Spleen (tissue), 11 donors: ENCODE results near the gene ABCB8. TPM values are rescaled to one million over a fixed set of nuclear protein-coding genes. Genes with fewer than 3 reads are reported as not detected.

Experiments used
- DNase-seq: peaks from one replicate; pipeline ENCODE4 v3.0.0-alpha.2; 2020
- H3K27ac ChIP-seq, 8 donors: fragments of 200-600 bp; sonication (generic) in 7 of 8; 1 replicate in 4 of 8; 2 replicates in 4 of 8; pipeline versions ENCODE4 v1.5.0 to v1.8.0; 2016 to 2021; ENCODE audit warnings: inconsistent platforms in 4 of 8, mild to moderate bottlenecking in 4 of 8, moderate library complexity in 1 of 8
- H3K27me3 ChIP-seq, 7 donors: fragments of 200-600 bp; sonication (generic) in 6 of 7; replicated peaks in 1 of 7; 1 replicate in 4 of 7; 2 replicates in 3 of 7; pipeline versions ENCODE4 v1.5.0 to v1.8.0; 2016 to 2021; ENCODE audit warnings: inconsistent platforms in 3 of 7, mild to moderate bottlenecking in 1 of 7
- H3K36me3 ChIP-seq, 6 donors: fragments of 200-600 bp; sonication (generic) in 5 of 6; 1 replicate in 4 of 6; 2 replicates in 2 of 6; pipeline versions ENCODE4 v1.5.0 to v1.8.0; 2016 to 2021; ENCODE audit warnings: inconsistent platforms in 2 of 6
- H3K4me1 ChIP-seq, 6 donors: fragments of 200-600 bp; sonication (generic) in 5 of 6; 1 replicate in 3 of 6; 2 replicates in 3 of 6; pipeline versions ENCODE4 v1.5.0 to v1.8.0; 2016 to 2021; ENCODE audit warnings: inconsistent platforms in 3 of 6
- H3K4me3 ChIP-seq, 8 donors: fragments of 200-600 bp; sonication (generic) in 7 of 8; 1 replicate in 4 of 8; 2 replicates in 4 of 8; pipeline versions ENCODE4 v1.5.0 to v1.8.0; 2016 to 2021; ENCODE audit warnings: inconsistent platforms in 4 of 8, mild to moderate bottlenecking in 4 of 8, moderate library complexity in 2 of 8
- H3K9me3 ChIP-seq, 8 donors: fragments of 200-600 bp; sonication (generic) in 7 of 8; 1 replicate in 4 of 8; 2 replicates in 4 of 8; pipeline versions ENCODE4 v1.5.0 to v1.8.0; 2016 to 2021; ENCODE audit warnings: inconsistent platforms in 4 of 8
- POLR2A ChIP-seq, 3 donors: fragments of 450-650 bp; IDR thresholded peaks; one replicate each; pipeline ENCODE4 v1.5.1; 2017; ENCODE audit warnings: antibody characterized with exemption in 3 of 3, mild to moderate bottlenecking in 1 of 3
- POLR2AphosphoS5 ChIP-seq, 3 donors: sonication (generic); formaldehyde crosslinking; IDR thresholded peaks; one replicate each; pipeline ENCODE4 v1.5.1; 2017; ENCODE audit warnings: antibody characterized with exemption in 3 of 3
- WGBS, 5 donors: extraction: QIAGEN DNeasy Blood & Tissue Kit in 3 of 5; methylation state at CpG; one replicate each; pipeline versions ENCODE4 v1.1.5 to v1.1.7; 2013 to 2018; 5-methylcytosine and 5-hydroxymethylcytosine counted together
- intact Hi-C: fragments of 100-400 bp; cut with DNase I; formaldehyde crosslinking; loops from one replicate; pipeline ENCODE4 v1.15.0; 2023; ENCODE audit warnings: low total_unique reads
- polyA plus RNA-seq, 3 donors: library from polyadenylated mRNA; stranded (reverse); fragments of 200-250 nt; gene quantifications; one replicate each; pipeline ENCODE4 v1.2.1, GENCODE V29; 2013
- total RNA-seq, 7 donors: library from RNA; depleted of rRNA in 3 of 7; stranded (reverse); fragments of >200 nt in 3 of 7; fragmentation: NEBNext Ultra II Directional in 4 of 7; extraction: Animal tissue kit (Norgen Biotek cat#: 25700) in 4 of 7; gene quantifications; one replicate each; pipeline versions ENCODE4 v1.1.0 to v1.2.1, GENCODE V29; 2016 to 2021
- TF ChIP-seq, protein P1 (sequence below), 11 experiments: fragments of 200-600 bp in 7 of 11; fragments of 450-650 bp in 4 of 11; sonication (generic) in 4 of 11; IDR thresholded peaks in 8 of 11; conservative IDR thresholded peaks in 3 of 11; 1 replicate in 7 of 11; 2 replicates in 4 of 11; pipeline versions ENCODE4 v1.4.0 to v1.8.0; 2016 to 2021; ENCODE audit warnings: antibody characterized with exemption in 11 of 11, inconsistent platforms in 4 of 11, mild to moderate bottlenecking in 1 of 11
- donor health status: healthy with polysubstance abuse.
- donor health status: DM: no; HTN: no; CAD: no; lungs with moderate emphysema.
- donor health status: DM: no; HTN: no; CAD: no.
- donor health status: Bipolar disorder and iron deficiency.
- donor health status: healthy.
- donor health status: DM: no; HTN: no; CAD: no.
- donor health status: DM: yes; HTN: yes; CAD: no.

ABCB8 gene
- total and polyA plus RNA-seq, 10 donors, result 12.9 to 42.6 (median 26.4) TPM

DNA sequence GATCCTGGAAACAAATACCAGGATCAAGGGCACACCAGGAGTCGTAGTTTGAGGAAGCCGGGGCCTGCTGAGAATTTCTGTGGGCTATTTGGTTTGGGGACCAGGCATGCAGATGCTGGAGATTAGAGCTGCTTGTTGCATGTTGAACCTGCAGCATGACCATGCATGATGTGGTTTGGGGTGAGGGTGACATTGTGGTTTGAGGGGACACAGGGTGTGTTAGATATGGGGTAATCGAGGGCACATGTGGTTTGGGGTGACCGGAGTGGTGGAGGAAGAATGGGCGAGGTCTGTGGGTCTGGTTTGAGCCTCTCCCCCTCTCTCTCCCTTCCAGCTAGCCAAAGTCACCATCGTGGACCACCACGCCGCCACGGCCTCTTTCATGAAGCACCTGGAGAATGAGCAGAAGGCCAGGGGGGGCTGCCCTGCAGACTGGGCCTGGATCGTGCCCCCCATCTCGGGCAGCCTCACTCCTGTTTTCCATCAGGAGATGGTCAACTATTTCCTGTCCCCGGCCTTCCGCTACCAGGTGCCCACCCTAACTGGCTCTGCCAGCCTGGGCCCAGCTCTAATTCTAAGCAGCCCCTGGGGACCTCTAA is 27.3 kb upstream of the ABCB8 start:
- no peak for DNase-seq
- H3K9me3 ChIP-seq, result no peaks in the 10 kb centered on the region
- H3K4me3 ChIP-seq, result no peak overlapping the region
- H3K27ac ChIP-seq, result peak overlapping the region in 2 of 8 donors; percentile 6 to 15
- peaks cover 0 to 31% (median 0%) of the 10 kb centered on the region in 7 donors for H3K27me3 ChIP-seq
- peaks cover 0 to 80% (median 10%) of the 10 kb centered on the region in 6 donors for H3K36me3 ChIP-seq
- H3K4me1 ChIP-seq, result peaks cover 5 to 68% (median 42%) of the 10 kb centered on the region in 6 donors
- TF ChIP-seq, protein P1, sequence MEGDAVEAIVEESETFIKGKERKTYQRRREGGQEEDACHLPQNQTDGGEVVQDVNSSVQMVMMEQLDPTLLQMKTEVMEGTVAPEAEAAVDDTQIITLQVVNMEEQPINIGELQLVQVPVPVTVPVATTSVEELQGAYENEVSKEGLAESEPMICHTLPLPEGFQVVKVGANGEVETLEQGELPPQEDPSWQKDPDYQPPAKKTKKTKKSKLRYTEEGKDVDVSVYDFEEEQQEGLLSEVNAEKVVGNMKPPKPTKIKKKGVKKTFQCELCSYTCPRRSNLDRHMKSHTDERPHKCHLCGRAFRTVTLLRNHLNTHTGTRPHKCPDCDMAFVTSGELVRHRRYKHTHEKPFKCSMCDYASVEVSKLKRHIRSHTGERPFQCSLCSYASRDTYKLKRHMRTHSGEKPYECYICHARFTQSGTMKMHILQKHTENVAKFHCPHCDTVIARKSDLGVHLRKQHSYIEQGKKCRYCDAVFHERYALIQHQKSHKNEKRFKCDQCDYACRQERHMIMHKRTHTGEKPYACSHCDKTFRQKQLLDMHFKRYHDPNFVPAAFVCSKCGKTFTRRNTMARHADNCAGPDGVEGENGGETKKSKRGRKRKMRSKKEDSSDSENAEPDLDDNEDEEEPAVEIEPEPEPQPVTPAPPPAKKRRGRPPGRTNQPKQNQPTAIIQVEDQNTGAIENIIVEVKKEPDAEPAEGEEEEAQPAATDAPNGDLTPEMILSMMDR (IDR thresholded peaks at IDR 0.05 in 8 of 11, conservative IDR thresholded peaks at IDR 0.05 in 3 of 11), result no peak
- TF ChIP-seq POLR2AphosphoS5 (IDR thresholded peaks at IDR 0.05) (no peak), POLR2A (IDR thresholded peaks at IDR 0.05) (no peak)
- intact Hi-C loops, result no loop called here
- WGBS, 5 donors, result 63 to 74% (median 73%) methylated on average over 12 to 13 of the region's 13 CpGs

DNA sequence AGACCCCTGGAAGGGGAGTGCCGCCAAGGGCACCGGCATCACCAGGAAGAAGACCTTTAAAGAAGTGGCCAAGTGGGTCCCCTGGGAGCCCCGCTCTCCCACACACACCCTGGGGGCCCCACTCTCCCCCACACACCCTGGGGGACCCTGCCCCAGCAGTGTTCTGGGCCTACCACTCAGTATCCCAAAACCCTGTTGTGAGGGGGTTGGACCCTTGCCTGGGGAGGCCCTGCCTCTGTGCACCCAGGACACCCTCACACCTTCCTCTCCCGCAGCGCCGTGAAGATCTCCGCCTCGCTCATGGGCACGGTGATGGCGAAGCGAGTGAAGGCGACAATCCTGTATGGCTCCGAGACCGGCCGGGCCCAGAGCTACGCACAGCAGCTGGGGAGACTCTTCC is 26.7 kb upstream of the ABCB8 start:
- Histone ChIP-seq H3K27me3 (peaks cover 0 to 26% (median 0%) of the 10 kb centered on the region in 7 donors), H3K27ac (peak overlapping the region in 2 of 8 donors; percentile 6 to 15), H3K4me1 (peaks cover 11 to 70% (median 43%) of the 10 kb centered on the region in 6 donors), H3K4me3 (no peak overlapping the region), H3K36me3 (peaks cover 0 to 77% (median 10%) of the 10 kb centered on the region in 6 donors), H3K9me3 (no peaks in the 10 kb centered on the region)
- DNase-seq, result no peak
- TF ChIP-seq POLR2A (IDR thresholded peaks at IDR 0.05), result no peak
- peak in 2 of 3 donors; percentile 32 to 58 for TF ChIP-seq POLR2AphosphoS5 (IDR thresholded peaks at IDR 0.05)
- intact Hi-C loops, result no loop called here
- WGBS, 5 donors, result 89 to 97% (median 94%) methylated on average over 16 of the region's 16 CpGs

- 79 to 92% (median 87%) methylated on average over 12 of the region's 12 CpGs for WGBS, 5 donors
- Histone ChIP-seq H3K9me3 (no peaks in the 10 kb centered on the region), H3K4me1 (peaks cover 25 to 70% (median 46%) of the 10 kb centered on the region in 6 donors), H3K27me3 (peaks cover 0 to 10% (median 0%) of the 10 kb centered on the region in 7 donors), H3K27ac (no peak overlapping the region), H3K36me3 (peaks cover 0 to 59% (median 9%) of the 10 kb centered on the region in 6 donors), H3K4me3 (no peak overlapping the region)
- intact Hi-C loops, result no loop called here
- TF ChIP-seq, protein P1 (IDR thresholded peaks at IDR 0.05 in 8 of 11, conservative IDR thresholded peaks at IDR 0.05 in 3 of 11), result no peak
- no peak for TF ChIP-seq POLR2A (IDR thresholded peaks at IDR 0.05)
- TF ChIP-seq POLR2AphosphoS5 (IDR thresholded peaks at IDR 0.05), result peak in 1 of 3 donors; percentile 22
- DNase-seq, result no peak
These were observed 24.7 kb upstream of the ABCB8 start for GRCh38 chr7:151003572-151003971.

DNA sequence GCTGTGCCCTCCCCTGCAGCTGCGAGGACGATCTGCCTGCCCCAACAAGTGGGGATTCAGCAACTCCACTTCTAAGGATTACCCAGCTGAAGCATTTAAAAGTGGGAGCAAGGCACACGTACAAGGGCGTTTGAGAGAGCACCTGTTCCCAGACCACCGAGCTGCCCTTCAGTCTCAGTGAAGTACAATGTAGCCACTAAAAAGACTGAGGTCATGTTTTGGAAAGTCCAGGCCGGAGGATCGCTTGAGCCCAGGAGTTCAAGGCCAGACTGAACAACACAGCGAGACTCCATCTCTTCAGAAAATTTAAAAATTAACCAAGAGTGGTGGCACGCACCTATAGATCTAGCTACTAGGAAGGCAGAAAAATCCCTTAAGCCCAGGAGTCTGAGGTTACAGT is 22.7 kb upstream of the ABCB8 start:
- peak overlapping the region in 3 of 8 donors; percentile 0 to 77 (median 32) for H3K27ac ChIP-seq
- no peak for DNase-seq
- H3K4me3 ChIP-seq, result no peak overlapping the region
- TF ChIP-seq POLR2AphosphoS5 (IDR thresholded peaks at IDR 0.05) (no peak), POLR2A (IDR thresholded peaks at IDR 0.05) (no peak)
- TF ChIP-seq, protein P1 (IDR thresholded peaks at IDR 0.05 in 8 of 11, conservative IDR thresholded peaks at IDR 0.05 in 3 of 11), result no peak
- H3K36me3 ChIP-seq, result peaks cover 0 to 64% (median 9%) of the 10 kb centered on the region in 6 donors
- peaks cover 0 to 17% (median 0%) of the 10 kb centered on the region in 7 donors for H3K27me3 ChIP-seq
- peaks cover 41 to 83% (median 60%) of the 10 kb centered on the region in 6 donors for H3K4me1 ChIP-seq
- no peaks in the 10 kb centered on the region for H3K9me3 ChIP-seq
- 61 to 83% (median 72%) methylated on average over 9 of the region's 9 CpGs for WGBS, 5 donors
- intact Hi-C loops, result no loop called here
